ENCODE results near the gene MLLT3.

DNA sequence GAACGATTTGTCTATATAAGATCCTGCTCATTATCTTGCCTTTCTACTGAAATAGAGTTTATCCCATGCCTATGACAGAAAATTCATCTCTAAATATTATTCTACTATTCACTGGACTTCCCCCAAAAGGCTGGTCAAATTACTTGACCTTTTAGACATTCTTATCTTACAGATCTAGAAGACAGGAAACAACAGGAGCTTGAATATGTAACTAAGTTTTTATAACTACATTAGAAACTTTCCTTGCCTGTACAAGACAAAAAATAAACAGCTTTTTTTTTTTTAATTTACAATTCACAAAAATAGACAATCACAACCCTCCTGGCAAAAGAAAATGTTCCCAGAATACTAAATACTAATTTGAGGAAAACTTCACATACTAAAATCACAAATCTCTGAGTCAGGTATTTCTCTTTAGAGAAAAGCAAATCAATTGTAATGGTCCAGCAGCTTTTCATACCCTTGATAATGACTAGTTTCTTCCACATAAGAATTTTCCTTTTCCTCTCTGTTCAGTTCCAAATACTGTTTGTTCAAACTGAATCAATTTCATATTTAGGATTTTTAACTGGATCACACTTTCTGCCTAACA, 68.6 kb downstream of the MLLT3 start:
- TF ChIP-seq, protein P1, sequence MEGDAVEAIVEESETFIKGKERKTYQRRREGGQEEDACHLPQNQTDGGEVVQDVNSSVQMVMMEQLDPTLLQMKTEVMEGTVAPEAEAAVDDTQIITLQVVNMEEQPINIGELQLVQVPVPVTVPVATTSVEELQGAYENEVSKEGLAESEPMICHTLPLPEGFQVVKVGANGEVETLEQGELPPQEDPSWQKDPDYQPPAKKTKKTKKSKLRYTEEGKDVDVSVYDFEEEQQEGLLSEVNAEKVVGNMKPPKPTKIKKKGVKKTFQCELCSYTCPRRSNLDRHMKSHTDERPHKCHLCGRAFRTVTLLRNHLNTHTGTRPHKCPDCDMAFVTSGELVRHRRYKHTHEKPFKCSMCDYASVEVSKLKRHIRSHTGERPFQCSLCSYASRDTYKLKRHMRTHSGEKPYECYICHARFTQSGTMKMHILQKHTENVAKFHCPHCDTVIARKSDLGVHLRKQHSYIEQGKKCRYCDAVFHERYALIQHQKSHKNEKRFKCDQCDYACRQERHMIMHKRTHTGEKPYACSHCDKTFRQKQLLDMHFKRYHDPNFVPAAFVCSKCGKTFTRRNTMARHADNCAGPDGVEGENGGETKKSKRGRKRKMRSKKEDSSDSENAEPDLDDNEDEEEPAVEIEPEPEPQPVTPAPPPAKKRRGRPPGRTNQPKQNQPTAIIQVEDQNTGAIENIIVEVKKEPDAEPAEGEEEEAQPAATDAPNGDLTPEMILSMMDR (conservative IDR thresholded peaks at IDR 0.05 in 1 of 2, IDR thresholded peaks at IDR 0.05 in 1 of 2; ENCODE audit: extremely low read depth in 1 of 2, insufficient read depth in 1 of 2, low read depth in 1 of 2, low read length in 2 of 2): no peak
- no peak for TF ChIP-seq EZH2 (IDR thresholded peaks at IDR 0.05; ENCODE audit: borderline replicate concordance, low read length)

Data from mammary epithelial cell (primary cell).